WERI-Rb-1 (cell line): Measurements from ENCODE around the gene MYBBP1A.

ENCODE experiments used
- DNase-seq: peaks from one replicate; pipeline ENCODE4 v3.0.0-alpha.2; 2020
- H3K27ac ChIP-seq: fragments of 250-450 bp; sonication (Bioruptor Pico); 2 replicates; pipeline ENCODE4 v1.5.1; 2020; ENCODE audit warnings: mild to moderate bottlenecking, moderate library complexity
- H3K27me3 ChIP-seq: fragments of 250-450 bp; sonication (Bioruptor Pico); 2 replicates; pipeline ENCODE4 v1.5.1; 2021; ENCODE audit warnings: mild to moderate bottlenecking, low read depth, moderate library complexity; ENCODE audit not compliant: insufficient read depth, severe bottlenecking
- H3K36me3 ChIP-seq: fragments of 250-450 bp; sonication (Bioruptor Pico); 2 replicates; pipeline ENCODE4 v1.5.1; 2020; ENCODE audit warnings: mild to moderate bottlenecking, moderate library complexity
- H3K4me3 ChIP-seq: 2 replicates; pipeline ENCODE4 v1.5.1; 2011; ENCODE audit warnings: low read depth, mild to moderate bottlenecking, control low read depth, low read length
- H3K9me3 ChIP-seq: fragments of 250-450 bp; sonication (Bioruptor Pico); 2 replicates; pipeline ENCODE4 v1.5.1; 2021; ENCODE audit warnings: mild to moderate bottlenecking, moderate library complexity; ENCODE audit not compliant: severe bottlenecking
- CTCF ChIP-seq: IDR thresholded peaks from 2 replicates; pipeline ENCODE4 v1.5.1; 2011; ENCODE audit warnings: low read depth, mild to moderate bottlenecking, control low read depth, inconsistent platforms, low read length

Gene MYBBP1A

GRCh38 chr17:4499431-4500190 lies 55.6 kb downstream of the MYBBP1A start:
- Histone ChIP-seq H3K36me3 (no peaks in the 10 kb centered on the region), H3K9me3 (no peaks in the 10 kb centered on the region), H3K27ac (no peak overlapping the region), H3K27me3 (no peaks in the 10 kb centered on the region), H3K4me3 (peak overlapping the region; percentile 67)
- DNase-seq = peak; percentile 42
- no peak for TF ChIP-seq CTCF

- Histone ChIP-seq H3K4me3 (peak within 1 kb of the TSS; percentile 67), H3K27me3 (no peaks in the 10 kb centered on the region), H3K9me3 (no peaks in the 10 kb centered on the region), H3K27ac (peak within 1 kb of the TSS; percentile 54), H3K36me3 (no peaks in the 10 kb centered on the region)
- DNase-seq = peak; percentile 73
- no peak for TF ChIP-seq CTCF
These were observed 56.5 kb downstream of the MYBBP1A start, which contains the start of gene SPNS2 for GRCh38 chr17:4498461-4499397. Gene SPNS2, plus strand, starts transcription at chr17:4498881. Its CDS starts 167 bp downstream, at chr17:4499048.

GRCh38 chr17:4497101-4497824 lies 57.9 kb downstream of the MYBBP1A start:
- Histone ChIP-seq H3K4me3 (no peak overlapping the region), H3K9me3 (no peaks in the 10 kb centered on the region), H3K36me3 (no peaks in the 10 kb centered on the region), H3K27ac (peak overlapping the region; percentile 54), H3K27me3 (no peaks in the 10 kb centered on the region)
- TF ChIP-seq CTCF = no peak
- DNase-seq = peak; percentile 50

- DNase-seq = no peak
- Histone ChIP-seq H3K4me3 (no peak overlapping the region), H3K36me3 (no peaks in the 10 kb centered on the region), H3K9me3 (no peaks in the 10 kb centered on the region), H3K27me3 (no peaks in the 10 kb centered on the region), H3K27ac (no peak overlapping the region)
- TF ChIP-seq CTCF = no peak
These were observed 62.2 kb downstream of the MYBBP1A start for GRCh38 chr17:4492721-4493561.

- Histone ChIP-seq H3K27ac (peak overlapping the region; percentile 89), H3K9me3 (no peaks in the 10 kb centered on the region), H3K27me3 (no peaks in the 10 kb centered on the region), H3K36me3 (no peaks in the 10 kb centered on the region), H3K4me3 (peak overlapping the region; percentile 19; the same call in 1 of the 2 replicates)
- no peak for TF ChIP-seq CTCF
- peak; percentile 36 for DNase-seq
These were observed 64.5 kb downstream of the MYBBP1A start for GRCh38 chr17:4490637-4491061.
